ENCODE measurements around the gene SPI1.

- TF ChIP-seq BCL3 (IDR thresholded peaks at IDR 0.05): no peak
- TF ChIP-seq ESRRA (IDR thresholded peaks at IDR 0.05; ENCODE audit: borderline replicate concordance, low read length): no peak
- TF ChIP-seq EP300 (IDR thresholded peaks at IDR 0.05): no peak
- no peak for TF ChIP-seq CTCF (IDR thresholded peaks at IDR 0.05)
- no peak for TF ChIP-seq POLR2A (IDR thresholded peaks at IDR 0.05; ENCODE audit: low read length)
- no peak for TF ChIP-seq CBX8 (IDR thresholded peaks at IDR 0.05)
- no peak for TF ChIP-seq SMC3 (IDR thresholded peaks at IDR 0.05)
- TF ChIP-seq POLR2AphosphoS2 (conservative IDR thresholded peaks at IDR 0.05; ENCODE audit: low read length): no peak
- no peak for TF ChIP-seq MYC (IDR thresholded peaks at IDR 0.05; ENCODE audit: borderline replicate concordance, low read length)
- TF ChIP-seq RFX5 (IDR thresholded peaks at IDR 0.05): no peak
- TF ChIP-seq REST (IDR thresholded peaks at IDR 0.05): no peak
- no peak for TF ChIP-seq BHLHE40 (IDR thresholded peaks at IDR 0.05; ENCODE audit: low read depth, low read length)
Measured at GRCh38 chr11:47356129-47356997, 22.0 kb downstream of the SPI1 start.

Data from A549 (cell line).